Left colon (tissue), 2 donors: ENCODE data around the gene CHKB. TPM values are rescaled to one million over a fixed set of nuclear protein-coding genes. Genes with fewer than 3 reads are reported as not detected.
"Not testable (repeated sequence)": the region's sequence is repeated elsewhere in the genome, so short reads cannot be mapped to it uniquely, and the experiment has no call there.

ENCODE experiments used
- ATAC-seq: fragments of 200-7000 bp; cut with Tn5 transposase; one replicate; pipeline ENCODE4 v1.9.1; 2020; ENCODE audit warnings: mild to moderate bottlenecking, moderate library complexity
- DNase-seq, 2 donors: peaks; one replicate each; pipeline ENCODE4 v3.0.0-alpha.2; 2020
- intact Hi-C, 2 donors: fragments of 100-400 bp; cut with DNase I in 1 of 2; cut with micrococcal nuclease in 1 of 2; formaldehyde crosslinking; loops; one replicate each; pipeline versions ENCODE4 v1.11.2 to v1.14.0; 2022; cut with DNase I, micrococcal nuclease
- long read RNA-seq: library from polyadenylated mRNA; unstranded; transcript quantifications from one replicate; pipeline ENCODE4 v2.0.0, GENCODE V29; 2021
- total RNA-seq, 2 donors: library from RNA; stranded (reverse); fragmentation: NEBNext Ultra II Directional; extraction: Animal tissue kit (Norgen Biotek cat#: 25700); gene quantifications; one replicate each; pipeline ENCODE4 v1.2.1, GENCODE V29; 2021
- donor health status: DM: no; HTN: no; CAD: no.
- donor health status: DM: yes; HTN: yes; CAD: no.

Gene CHKB
- total RNA-seq = 10 to 100 TPM; 66.9 to 72.7 TPM
- long read RNA-seq, transcript CHKB-212 (9 exons, 2,069 nt) = minor isoform, 8 of 68 reads
- long read RNA-seq, transcript CHKB-201 (11 exons, 1,638 nt) = major isoform, 23 of 68 reads
- long read RNA-seq, transcript CHKB-208 (8 exons, 2,114 nt) = minor isoform, 6 of 68 reads
- long read RNA-seq, partial matches to known transcripts = 14 of 68 reads
- long read RNA-seq, other reads (novel, unspliced or antisense) = 16 of 68 reads

GRCh38 chr22:50582493-50583293 lies at the start of gene CHKB:
CHKB (minus strand) TSS chr22:50582849; CDS start chr22:50582781, 68 bp downstream.
- intact Hi-C loops = no loop called here
- peak; percentile 93 for ATAC-seq
- peak; percentile 98 to 99 for DNase-seq

- ATAC-seq = no peak
- no peak for DNase-seq
- intact Hi-C loops = no loop called here
Measured at GRCh38 chr22:50630376-50630775, 47.7 kb upstream of the CHKB start.

DNA sequence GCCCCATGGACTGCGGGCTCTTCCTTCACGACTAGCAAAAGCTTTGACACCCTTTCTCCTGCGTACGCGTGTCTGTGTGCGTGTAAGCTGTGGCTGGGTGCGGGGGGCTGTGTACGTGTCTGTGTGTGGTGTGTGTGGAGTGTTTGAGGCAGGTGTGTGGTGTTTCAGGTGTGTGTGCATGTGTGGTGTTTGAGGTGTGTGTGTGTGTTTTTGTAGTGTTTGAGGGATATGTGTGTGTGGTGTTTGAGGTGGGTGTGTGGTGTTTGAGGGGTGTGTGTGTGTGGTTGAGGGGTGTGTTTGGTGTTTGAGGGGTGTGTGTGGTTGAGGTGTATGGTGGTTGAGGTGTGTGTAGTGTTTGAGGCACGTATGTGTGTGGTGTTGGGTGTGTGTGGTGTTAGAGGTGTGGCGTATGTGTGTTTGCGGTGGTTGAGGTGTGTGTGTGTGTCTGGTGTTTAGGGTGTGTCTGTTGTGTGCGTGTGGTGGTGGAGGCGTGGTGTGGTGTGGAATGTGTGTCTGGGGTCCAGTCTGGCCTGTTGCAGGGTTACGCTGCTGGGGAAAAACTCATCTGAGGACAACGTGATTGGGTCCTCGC lies 46.0 kb upstream of the CHKB start:
- peak; percentile 28 for ATAC-seq
- DNase-seq = peak in 1 of 2 donors; percentile 35
- intact Hi-C loops = no loop called here

DNA sequence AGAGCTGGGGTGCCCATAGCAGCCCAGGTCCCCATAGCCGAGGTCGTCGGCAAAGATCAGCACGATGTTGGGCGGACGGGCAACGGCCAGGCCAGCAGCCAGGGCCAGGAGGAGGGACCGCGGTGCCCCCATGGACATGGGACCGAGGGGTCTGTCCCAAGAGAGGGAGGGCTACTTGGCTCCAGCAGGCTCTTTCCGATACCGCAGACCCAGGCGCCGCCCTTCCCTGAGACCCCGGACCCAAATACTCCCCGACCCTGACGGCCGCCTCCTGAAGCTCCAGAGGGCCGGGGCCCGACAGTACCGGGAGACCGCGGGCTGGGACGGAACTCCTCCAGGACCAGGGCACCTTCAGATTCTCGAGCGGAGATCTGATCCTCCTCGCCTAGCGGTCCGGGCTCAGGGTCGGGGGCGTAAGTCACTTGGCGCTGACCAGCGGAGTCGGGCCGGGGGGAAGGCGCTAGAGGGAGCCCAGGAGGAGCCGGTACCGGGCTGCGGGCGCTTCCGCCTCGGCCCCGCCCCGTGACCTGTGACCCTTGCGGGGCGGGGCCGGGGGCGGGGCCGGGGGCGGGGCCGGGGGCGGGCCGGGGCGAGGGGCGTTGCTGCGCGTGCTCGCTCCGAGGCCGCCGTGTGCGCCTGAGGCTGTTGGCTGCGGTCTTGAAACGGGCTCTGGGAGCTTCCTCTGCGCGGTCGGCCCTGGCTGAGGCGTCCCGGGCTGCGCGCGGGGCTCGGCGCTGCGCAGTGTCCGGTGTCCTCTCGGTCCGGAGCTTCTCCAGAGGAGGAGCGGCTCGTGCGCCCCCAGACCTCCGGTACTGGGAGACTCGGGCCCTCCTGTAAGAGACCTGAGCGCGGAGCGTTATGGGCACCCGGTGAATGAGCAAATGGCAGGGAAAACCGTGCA lies 45.2 kb upstream of the CHKB start, which contains the start of gene ARSA:
Gene ARSA, minus strand, starts transcription at position 511 of the 901 bp plus-strand sequence. Its CDS starts 373 bp downstream, at position 138.
- DNase-seq (peak; percentile 83 to 86), ATAC-seq (peak; percentile 85)
- intact Hi-C loops = no loop called here

DNA sequence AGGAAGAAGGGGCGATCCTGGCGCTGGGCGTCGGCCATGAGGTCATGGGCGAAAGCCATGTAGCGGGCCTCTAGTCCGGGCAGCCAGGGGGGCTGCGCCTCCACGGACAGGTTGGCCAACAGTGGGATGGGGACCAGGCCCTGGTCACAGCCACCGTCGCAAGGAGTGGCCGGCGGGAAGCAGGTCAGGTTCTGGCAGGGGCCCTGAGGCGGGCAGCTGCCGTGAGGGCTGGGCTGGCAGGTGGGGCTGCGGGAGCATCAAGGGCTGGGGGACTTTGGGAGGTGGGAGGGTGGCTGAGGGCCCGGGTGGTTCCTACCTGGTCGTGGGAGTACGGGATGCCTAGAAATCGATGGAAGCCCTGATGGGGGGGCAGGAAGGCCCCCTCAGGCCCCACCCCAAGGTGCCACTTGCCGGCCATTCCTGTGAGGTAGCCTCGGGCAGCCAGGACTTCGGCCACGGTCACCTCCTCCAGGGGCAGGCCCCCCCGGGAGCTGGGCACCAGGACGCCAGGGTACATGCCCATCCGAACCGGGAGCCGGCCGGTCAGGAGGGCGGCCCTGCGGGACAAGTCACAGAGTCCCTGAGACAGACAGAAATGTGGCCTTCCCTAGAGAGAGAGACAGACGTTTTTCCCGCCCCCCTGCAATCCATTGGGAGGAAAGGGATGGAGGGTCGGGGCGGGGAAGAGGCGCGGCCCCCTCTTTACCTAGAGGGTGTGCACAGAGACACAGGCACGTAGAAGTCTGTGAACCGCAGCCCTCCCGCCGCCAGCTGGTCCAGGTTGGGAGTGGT lies 44.4 kb upstream of the CHKB start:
- ATAC-seq (peak; percentile 4), DNase-seq (peak; percentile 38 to 58)
- intact Hi-C loops = no loop called here

DNA sequence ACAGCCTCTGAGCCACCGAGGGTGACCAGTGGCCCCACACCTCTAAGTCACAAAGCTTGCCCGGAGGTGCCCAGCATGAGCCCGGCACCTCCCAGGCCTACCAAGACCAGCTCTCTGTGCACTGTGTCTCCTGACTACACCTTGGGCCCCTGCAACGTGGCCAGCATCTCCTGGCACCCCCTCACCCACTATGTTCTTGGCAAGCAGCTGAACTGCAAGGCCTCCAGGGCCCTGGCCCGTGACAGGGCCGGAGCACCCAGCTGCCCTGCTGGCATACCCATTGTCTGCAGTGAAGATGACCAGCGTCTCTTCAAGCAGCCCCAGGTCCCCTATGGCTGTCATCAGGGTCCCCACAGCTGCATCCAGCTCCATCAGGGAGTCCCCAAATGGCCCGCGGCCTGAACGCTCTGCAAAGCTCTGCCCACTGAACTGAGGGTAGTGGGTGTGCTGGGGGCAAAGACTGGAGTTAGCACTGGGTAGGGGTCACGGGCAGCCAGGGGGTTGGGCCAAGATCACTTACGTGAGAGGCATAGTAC lies 43.7 kb upstream of the CHKB start:
- ATAC-seq = no peak
- no peak for DNase-seq
- intact Hi-C loops = no loop called here

- ATAC-seq (no peak), DNase-seq (no peak)
- intact Hi-C loops = no loop called here
Measured at GRCh38 chr22:50625568-50626313, 43.1 kb upstream of the CHKB start.

DNA sequence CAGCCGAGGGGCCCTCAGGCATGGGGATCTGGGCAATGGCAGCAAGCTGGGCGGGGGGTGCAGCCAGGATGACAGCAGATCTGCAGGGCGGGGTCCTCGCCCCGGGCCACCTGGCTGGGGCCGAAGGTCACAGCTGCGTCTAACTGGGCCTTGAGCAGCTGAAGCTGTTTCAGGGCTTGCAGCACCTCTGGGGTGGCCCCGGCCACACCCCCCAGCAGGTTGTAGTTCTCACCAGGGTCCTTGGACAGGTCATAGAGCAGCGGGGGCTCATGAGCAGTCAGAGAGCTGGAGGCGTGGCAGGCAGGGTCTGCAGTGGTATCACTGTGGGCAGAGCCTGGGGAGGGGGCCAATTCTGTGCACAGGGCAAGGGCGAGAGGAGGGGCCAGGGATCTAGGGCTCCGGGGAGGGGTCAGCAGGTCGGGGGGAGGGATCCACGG lies 42.5 kb upstream of the CHKB start:
- no peak for ATAC-seq
- no peak for DNase-seq
- intact Hi-C loops = no loop called here

DNA sequence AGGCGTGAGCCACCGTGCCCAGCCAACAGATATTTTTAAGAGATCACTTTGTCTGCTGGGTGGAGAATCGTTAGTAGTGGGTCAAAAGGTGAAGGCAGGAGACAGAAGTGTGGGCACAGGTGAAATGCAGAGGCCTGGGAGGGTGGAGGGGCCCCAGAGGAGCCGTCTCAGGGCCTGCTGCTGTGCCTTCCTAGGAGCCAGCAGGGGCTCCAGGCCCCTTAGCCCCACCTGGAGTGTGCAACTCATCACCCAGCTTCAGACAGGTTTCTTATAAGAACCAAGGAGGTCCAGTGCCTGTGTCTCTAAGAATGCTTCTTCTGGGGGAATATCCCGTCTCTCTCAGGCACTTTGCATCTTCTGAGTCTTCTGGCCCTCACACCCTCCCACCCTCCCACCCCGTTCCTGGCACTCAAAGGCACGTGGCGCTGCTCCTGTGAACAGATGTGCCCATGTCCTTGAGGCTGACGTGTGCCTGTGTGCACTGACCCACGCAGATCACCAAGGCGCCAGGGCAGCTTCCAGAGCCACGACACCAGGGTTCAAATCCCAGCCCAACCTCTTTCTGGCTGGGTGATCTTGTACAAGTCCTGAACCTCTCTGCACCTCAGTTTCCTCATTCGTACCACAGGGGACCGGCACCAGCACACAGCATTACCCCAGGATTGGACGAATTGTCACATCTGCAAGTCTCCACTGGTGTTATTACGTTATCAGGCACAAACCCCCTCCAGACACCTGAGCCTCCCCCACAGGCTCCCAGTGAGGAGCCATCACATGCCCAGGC lies 41.9 kb upstream of the CHKB start:
- ATAC-seq = no peak
- intact Hi-C loops = no loop called here
- DNase-seq = no peak

GRCh38 chr22:50622723-50623327 lies 40.2 kb upstream of the CHKB start:
- ATAC-seq (peak; percentile 78), DNase-seq (peak; percentile 88 to 94)
- intact Hi-C loops = no loop called here

DNA sequence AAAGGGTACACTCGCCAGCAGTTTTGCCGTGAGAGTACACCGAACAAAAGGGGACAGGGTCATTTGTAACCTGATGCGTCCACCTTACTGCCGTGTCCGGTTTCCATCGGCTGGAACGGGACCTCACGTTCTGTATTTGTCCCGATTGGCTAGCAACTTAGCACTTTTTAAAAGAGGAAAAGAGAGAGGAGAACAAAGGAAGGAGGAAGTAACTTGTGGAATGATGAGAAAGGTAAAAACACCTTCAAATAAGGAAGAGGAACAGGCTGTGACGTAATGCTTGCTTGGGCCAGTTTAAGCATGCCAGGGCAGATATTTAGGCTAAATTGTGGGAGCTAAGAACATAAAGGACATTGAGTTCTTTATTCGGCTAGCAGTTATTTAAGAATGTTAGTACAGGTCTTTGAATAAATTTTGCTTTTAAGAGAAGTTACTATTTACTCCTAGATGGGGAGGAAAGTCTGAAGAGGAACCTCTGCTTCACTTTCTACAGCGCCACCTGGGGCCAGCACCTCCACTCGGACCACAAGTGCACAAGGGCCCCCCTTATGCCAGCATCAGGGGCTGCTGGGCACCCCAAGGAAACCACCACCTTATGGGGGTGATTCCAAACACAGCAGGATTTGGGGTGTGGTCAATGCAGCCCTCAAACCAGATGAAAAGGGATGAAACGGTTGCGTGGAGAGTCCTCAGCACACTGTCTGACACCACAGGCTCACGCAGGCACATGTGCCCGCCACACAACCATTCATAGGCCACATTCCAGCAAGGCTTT lies 39.5 kb upstream of the CHKB start:
- intact Hi-C loops = no loop called here
- peak; percentile 20 for ATAC-seq
- DNase-seq = peak; percentile 59 to 73

- intact Hi-C loops = no loop called here
- no peak for DNase-seq
- ATAC-seq = peak; percentile 9
Measured at GRCh38 chr22:50621356-50621880, 38.8 kb upstream of the CHKB start.

- intact Hi-C loops = no loop called here
- ATAC-seq = peak; percentile 39
- peak; percentile 48 to 56 for DNase-seq
Measured at GRCh38 chr22:50620593-50621355, 38.1 kb upstream of the CHKB start.

DNA sequence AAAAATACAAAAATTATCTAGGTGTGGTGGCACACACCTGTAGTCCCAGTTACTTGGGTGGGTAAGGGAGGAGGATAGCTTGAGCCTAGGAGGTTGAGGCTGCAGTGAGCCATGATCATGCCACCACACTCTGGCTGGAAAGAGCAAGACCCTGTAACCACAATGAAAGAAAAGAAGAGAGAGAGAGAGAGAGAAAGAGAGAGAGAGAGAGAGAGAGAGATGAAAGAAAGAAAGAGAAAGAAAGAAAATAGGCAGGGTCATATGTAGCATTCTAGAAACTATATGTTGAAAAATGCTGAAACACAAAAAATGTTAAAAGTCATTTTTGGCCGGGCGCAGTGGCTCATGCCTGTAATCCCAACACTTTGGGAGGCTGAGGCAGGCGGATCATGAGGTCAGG lies 31.6 kb upstream of the CHKB start:
- DNase-seq, intact Hi-C loops: not testable (repeated sequence)

More for the DNA sequence above, 31.6 kb upstream of the CHKB start:
- ATAC-seq = not testable (repeated sequence)
